Fibroblast of the aortic adventitia (primary cell): ENCODE results near the gene DNAH11. TPM values are rescaled to one million over a fixed set of nuclear protein-coding genes. Genes with fewer than 3 reads are reported as not detected.

Experiments
- DNase-seq: peaks from one replicate; pipeline ENCODE4 v3.0.0-alpha.2; 2010; ENCODE audit warnings: low read depth
- H3K4me3 ChIP-seq: 2 replicates; pipeline ENCODE4 v1.5.1; 2011; ENCODE audit warnings: low read depth, mild to moderate bottlenecking, control low read depth, low read length, moderate library complexity
- total RNA-seq: library from RNA; depleted of rRNA; stranded (reverse); fragments of >200 nt; gene quantifications from 2 replicates; pipeline ENCODE4 v1.2.3, GENCODE V29; 2012; ENCODE audit warnings: low replicate concordance
- TF ChIP-seq, protein P1 (sequence below): IDR thresholded peaks from 2 replicates; pipeline ENCODE4 v1.5.1; 2011; ENCODE audit warnings: mild to moderate bottlenecking, low read length, control low read depth, inconsistent platforms; ENCODE audit not compliant: insufficient read depth

The DNAH11 gene
- total RNA-seq, 1 donor = 2.7 TPM

DNA sequence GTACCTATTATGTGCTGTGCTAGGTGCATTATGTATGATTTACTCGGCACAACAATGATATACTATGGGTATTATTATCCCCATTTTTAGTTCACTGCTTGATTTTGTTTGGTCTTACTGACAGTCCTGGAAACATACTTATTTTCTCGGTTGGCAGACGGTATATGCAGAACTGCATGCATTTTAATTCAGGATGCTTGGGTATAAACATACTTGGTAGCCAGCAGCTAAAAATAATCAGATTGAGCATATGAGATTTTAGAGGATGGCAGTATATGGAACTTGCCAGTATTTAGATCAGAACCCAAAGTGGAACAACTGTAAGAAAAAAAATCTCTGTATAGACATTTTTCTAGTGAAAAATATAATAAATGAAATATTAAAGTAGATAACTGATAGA lies 163.3 kb downstream of the DNAH11 start:
- TF ChIP-seq, protein P1, sequence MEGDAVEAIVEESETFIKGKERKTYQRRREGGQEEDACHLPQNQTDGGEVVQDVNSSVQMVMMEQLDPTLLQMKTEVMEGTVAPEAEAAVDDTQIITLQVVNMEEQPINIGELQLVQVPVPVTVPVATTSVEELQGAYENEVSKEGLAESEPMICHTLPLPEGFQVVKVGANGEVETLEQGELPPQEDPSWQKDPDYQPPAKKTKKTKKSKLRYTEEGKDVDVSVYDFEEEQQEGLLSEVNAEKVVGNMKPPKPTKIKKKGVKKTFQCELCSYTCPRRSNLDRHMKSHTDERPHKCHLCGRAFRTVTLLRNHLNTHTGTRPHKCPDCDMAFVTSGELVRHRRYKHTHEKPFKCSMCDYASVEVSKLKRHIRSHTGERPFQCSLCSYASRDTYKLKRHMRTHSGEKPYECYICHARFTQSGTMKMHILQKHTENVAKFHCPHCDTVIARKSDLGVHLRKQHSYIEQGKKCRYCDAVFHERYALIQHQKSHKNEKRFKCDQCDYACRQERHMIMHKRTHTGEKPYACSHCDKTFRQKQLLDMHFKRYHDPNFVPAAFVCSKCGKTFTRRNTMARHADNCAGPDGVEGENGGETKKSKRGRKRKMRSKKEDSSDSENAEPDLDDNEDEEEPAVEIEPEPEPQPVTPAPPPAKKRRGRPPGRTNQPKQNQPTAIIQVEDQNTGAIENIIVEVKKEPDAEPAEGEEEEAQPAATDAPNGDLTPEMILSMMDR = no peak
- H3K4me3 ChIP-seq = no peak overlapping the region
- no peak for DNase-seq

DNA sequence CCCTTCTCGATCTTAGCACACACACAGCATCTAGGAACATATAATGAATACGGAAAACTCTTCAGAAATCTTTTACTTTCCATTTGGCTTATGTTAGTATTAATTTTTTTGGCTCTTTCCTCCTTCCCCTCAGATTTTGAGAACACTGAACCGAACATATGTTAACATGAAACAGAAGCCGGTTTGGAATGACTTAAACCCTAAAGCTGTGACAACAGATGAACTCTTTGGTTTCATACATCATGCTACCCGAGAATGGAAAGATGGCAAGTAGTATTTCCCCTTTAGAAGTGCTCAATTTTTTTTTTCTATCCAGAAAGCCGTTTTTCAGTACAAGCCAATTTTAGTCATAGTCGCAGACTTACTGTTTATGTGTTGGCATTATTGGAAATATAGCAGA lies 164.7 kb downstream of the DNAH11 start:
- TF ChIP-seq, protein P1 = no peak
- no peak overlapping the region for H3K4me3 ChIP-seq
- DNase-seq = no peak

DNA sequence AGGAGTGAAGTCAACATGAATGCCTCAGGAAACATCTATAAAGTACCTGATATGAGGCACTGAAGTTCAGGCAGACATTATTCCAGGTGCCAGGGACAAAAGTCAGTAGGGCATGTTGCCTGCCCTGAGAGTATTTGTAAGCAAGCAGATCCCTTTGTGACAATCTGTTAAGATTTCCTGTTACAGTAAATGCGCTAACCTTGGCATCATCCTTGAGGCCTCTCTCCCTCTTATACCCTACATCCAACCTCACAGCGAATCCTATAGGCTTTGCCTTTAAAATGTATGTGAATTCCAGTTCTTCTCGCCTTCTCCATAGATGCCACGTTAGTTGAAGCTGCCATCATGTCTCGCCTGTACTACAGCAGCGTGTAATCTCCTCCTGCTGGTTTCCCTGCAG lies 165.3 kb downstream of the DNAH11 start:
- DNase-seq = no peak
- H3K4me3 ChIP-seq = no peak overlapping the region
- TF ChIP-seq, protein P1 = no peak

DNA sequence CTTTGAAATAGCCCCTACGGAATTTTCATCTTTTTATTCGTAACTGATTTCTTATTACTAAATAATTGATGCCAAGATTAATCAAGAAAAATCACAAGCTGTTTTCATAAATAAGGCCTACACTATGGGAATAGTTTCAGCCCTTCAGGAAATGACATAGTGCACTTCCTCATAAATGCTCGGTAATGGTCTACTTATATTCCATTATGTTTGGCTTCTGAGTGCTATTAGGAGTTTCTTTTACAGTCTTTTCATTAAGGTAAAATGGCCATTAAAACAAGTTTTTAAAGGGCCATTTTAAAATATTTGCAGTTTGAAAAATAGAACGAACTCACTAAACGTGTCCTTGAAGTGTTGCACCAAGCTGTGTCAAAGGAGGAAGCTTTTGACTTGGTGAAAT lies 174.5 kb downstream of the DNAH11 start:
- TF ChIP-seq, protein P1 = no peak
- no peak overlapping the region for H3K4me3 ChIP-seq
- DNase-seq = no peak

DNA sequence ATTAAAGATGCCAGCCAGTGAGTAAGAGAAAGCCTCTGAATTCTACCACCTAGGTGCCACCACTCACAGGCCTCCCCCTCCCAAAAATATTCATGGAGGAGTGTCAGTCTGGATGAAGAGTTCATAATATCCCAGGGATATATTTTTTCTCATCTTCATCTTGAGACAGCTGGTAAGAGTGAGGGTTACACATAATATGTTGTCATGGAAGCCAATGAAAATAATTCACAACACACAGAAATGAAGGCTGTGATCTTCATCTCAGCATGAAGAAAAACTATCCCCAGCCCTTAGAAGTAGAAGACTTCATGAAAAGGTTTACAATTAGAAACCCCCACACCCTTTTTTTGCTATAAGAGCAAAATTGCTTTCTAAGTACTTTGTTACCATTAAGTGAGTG lies 175.6 kb downstream of the DNAH11 start:
- TF ChIP-seq, protein P1 = no peak
- no peak overlapping the region for H3K4me3 ChIP-seq
- no peak for DNase-seq

DNA sequence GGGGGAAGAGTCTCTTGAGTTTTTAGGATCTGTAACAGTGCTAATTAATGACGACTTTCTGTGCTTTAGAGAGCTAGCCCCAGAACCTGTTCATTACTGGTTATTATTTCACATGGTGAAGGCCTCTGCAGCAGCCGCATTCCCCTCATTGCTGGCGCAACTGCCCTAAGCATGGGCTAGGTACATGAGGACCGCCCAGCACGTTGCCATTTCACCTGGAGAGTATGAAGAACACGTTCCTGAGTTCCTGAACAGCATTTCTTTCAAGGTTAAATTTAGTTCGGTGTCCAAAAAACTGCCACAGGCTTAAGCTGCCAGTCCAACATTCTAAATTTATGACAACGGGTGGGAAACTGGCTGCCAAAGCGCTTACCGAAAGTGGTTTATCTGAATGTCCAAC lies 177.0 kb downstream of the DNAH11 start:
- H3K4me3 ChIP-seq = no peak overlapping the region
- TF ChIP-seq, protein P1 = no peak
- DNase-seq = no peak

GRCh38 chr7:21722371-21722770 lies 179.5 kb downstream of the DNAH11 start:
- H3K4me3 ChIP-seq = no peak overlapping the region
- DNase-seq = no peak
- TF ChIP-seq, protein P1 = peak; percentile 24
